ENCODE measurements around the gene SERPINB6.

GRCh38 chr6:2962636-2963035 is 8.7 kb downstream of the SERPINB6 start:
- TF ChIP-seq CTCF (IDR thresholded peaks at IDR 0.05) (no peak), POLR2AphosphoS5 (IDR thresholded peaks at IDR 0.05; ENCODE audit: insufficient read depth in 1 of 2, low read depth in 1 of 2) (no peak), POLR2A (IDR thresholded peaks at IDR 0.05) (no peak)
